OCI-LY7 (cell line): ENCODE data around the gene ZNF678.

ENCODE experiments used
- EZH2phosphoT487 ChIP-seq: fragments of 200-600 bp; sonication (generic); IDR thresholded peaks from 2 replicates; pipeline ENCODE4 v1.6.1; 2018; ENCODE audit warnings: low read depth, borderline replicate concordance, mild to moderate bottlenecking, mixed run types, antibody characterized with exemption, low read length, moderate library complexity, mixed read lengths
- TF ChIP-seq, protein P1 (sequence below): fragments of 200-600 bp; sonication (generic); conservative IDR thresholded peaks from 2 replicates; pipeline ENCODE4 v1.5.1; 2014; ENCODE audit warnings: mild to moderate bottlenecking, antibody characterized with exemption, low read length, moderate library complexity, mixed read lengths

DNA sequence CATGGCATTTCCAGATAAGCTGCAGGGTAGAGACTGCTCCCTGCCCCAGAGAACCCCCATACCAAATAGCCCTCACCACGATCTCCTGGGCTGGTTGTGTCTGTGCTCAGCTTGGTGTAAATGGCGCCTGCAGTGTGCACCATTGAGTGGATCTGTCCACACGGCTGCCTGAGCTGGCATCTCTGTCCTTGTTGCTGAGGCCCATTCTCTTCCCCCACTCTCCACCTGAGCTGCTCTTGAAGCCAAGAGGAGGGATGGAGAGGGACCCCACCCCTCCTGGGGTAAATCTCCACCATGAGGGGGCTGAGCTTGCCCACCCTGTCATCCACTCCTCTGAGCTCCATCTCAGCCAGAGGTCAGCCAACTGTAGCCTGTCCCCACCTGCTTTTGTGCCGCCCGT lies 18.0 kb upstream of the ZNF678 start:
- TF ChIP-seq, protein P1, sequence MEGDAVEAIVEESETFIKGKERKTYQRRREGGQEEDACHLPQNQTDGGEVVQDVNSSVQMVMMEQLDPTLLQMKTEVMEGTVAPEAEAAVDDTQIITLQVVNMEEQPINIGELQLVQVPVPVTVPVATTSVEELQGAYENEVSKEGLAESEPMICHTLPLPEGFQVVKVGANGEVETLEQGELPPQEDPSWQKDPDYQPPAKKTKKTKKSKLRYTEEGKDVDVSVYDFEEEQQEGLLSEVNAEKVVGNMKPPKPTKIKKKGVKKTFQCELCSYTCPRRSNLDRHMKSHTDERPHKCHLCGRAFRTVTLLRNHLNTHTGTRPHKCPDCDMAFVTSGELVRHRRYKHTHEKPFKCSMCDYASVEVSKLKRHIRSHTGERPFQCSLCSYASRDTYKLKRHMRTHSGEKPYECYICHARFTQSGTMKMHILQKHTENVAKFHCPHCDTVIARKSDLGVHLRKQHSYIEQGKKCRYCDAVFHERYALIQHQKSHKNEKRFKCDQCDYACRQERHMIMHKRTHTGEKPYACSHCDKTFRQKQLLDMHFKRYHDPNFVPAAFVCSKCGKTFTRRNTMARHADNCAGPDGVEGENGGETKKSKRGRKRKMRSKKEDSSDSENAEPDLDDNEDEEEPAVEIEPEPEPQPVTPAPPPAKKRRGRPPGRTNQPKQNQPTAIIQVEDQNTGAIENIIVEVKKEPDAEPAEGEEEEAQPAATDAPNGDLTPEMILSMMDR = no peak
- no peak for TF ChIP-seq EZH2phosphoT487
